GM19463 (cell line): Measurements from ENCODE around the gene FNBP1.
A peak's percentile ranks its signal among the peaks of the same experiment; 100 is the strongest.
"Not testable (repeated sequence)": the region's sequence is repeated elsewhere in the genome, so short reads cannot be mapped to it uniquely, and the experiment has no call there.

Experiments used
- ATAC-seq: cut with Tn5 transposase; IDR thresholded peaks from one replicate; pipeline ENCODE4 v1.9.1; 2021; ENCODE audit warnings: mild to moderate bottlenecking, moderate library complexity; ENCODE audit not compliant: unreplicated experiment

FNBP1 gene

DNA sequence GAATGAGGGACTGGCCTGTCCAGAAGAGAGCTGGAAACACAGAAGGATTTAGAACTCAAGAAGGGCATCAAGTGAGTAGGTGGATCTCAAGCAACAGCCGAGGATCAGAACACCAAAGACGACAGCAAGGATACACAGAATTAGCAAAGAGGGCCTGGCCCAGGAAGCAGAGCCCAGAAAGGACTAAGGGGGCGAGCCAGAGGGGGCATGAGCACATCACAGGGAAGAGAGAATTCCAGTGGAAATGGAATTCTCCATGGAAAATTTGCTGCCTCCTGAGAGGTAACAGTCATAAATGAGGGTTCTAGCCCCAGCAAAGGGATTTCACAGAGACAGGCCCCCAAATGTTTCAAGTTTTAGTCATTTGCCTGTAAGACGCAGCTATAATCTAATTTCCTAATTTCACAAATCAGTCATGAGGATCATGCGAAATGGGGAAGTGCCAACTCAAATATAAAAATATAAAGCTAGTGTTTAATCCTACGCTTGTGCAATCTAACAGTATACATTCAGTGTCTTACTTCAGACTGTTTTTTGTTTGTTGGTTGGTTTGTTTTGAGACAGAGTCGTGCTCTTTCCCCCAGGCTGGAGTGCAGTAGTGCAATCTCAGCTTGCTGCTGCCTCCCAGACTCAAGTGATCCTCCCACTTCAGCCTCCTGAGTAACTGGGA, 46.7 kb downstream of the FNBP1 start:
- no peak for ATAC-seq

DNA sequence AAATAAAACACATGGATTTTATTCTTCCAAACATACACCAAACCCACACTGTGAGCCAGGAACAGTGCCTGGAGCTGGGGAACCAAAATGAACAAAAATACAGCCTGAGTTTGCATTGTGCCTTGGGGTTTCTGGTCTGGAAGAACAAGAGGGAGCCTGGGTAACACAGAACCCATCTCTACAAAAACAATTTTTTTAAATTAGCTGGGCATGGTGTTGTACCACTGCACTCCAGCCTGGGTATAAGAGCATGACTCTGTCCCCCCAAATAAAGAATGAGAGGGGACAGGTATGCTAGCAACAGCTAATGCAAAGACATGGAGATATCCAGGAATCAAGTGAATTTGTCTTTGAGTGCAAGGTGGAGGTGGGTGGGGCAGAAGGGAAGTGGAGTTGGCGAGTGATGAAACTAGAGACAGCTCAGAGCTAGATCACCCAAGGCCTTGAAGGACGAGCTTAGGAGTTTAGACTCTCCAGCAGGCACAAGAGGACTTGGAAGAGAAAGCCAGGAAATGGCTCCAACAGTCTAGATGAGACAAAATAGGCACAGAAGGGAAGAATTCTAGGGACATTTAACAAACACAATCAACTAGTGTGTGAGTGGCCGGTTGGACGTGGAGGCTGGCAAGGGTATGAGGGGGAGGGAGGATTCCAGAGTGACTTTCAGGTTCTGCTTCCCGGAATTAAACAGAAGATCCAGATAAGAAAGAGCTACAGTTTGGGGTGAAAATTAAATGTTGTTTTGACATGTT, 47.4 kb downstream of the FNBP1 start:
- ATAC-seq: no peak

DNA sequence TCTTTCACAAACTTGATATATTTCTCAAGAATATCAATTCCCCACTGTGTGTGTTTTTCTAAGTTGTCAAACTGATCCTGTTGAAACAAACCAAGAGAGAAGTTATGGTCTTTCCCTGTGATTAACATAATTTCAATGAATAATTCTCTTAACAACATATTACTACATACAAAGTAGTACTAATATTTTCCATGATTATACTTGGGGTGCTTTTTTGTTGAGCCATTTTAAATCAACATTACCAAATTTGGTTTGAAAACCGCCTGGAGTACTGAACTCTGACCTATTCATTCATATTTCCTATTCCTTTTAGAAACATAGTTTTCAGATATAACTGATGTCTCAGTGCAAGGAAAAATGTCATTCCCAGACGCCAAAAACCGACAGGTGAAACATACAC, 48.1 kb downstream of the FNBP1 start:
- ATAC-seq: no peak

DNA sequence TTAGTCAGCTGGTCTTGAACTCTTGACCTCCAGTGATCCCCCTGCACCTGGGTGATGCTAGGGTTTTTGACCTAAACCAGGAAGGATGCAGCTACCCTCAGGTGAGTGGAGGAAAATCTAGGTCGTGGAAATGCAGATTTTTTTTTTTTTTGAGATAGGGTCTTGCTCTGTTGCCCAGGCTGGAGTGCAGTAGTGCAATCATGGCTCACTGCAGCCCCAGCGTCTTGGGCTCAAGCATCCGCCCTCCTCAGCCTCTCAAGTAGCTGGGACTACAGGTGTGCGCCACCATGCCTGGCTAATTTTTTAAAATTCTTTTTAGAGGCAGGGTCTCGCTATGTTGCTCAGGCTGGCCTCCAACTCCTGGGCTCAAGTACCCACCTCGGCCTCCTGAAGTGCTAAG, 51.9 kb downstream of the FNBP1 start:
- ATAC-seq: not testable (repeated sequence)

DNA sequence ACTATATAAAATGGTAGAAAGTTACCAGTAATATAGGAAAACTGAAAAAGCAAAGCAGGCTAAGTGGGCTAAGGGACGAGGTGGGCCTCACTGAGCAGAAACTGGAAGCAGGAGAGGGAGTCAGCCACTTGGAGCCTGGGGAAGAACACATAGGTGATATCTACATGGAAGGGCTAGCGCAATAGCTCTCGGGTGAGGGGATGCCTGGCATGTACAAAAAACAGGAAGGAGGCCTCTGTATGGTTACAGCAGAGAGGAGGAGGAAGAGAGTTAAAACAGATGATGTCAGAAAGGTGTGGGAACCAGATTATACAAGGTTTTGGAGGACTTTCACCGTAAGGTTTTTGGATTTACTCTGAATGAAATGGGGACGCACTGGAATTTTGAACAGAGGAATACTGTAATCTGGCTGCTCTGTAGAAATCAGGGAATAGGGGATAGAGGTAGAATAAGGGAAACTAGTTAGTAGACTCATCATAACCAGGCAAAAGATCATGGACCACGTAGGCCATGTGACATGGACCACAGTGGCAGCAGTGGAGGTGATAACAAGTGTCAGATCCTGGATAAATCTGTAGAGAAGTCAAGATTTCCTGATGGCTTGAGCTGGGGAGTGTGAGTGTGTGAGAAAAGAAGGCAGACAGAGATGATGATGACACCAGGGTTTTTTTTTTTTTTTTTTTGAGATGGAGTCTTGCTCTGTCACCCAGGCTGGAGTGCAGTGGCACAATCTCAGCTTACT, 52.5 kb downstream of the FNBP1 start:
- ATAC-seq: no peak

DNA sequence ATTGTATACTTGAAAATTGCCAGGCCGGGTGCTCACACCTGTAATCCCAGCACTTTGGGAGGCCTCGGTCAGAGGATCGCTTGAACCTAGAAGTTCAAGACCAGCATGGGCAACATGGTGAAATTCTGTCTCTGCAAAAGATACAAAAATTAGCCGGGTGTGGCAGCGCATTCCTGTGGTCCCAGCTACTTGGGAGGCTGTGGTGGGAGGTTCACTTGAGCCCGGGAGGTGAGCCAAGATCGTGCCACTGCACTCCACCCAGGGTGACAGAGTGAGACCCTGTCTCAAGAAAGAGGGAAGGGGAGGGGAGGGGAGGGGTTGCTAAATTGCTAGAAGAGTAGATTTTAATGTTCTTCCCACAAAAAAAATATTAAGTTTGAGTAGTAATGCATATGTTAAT, 53.2 kb downstream of the FNBP1 start:
- ATAC-seq: no peak

DNA sequence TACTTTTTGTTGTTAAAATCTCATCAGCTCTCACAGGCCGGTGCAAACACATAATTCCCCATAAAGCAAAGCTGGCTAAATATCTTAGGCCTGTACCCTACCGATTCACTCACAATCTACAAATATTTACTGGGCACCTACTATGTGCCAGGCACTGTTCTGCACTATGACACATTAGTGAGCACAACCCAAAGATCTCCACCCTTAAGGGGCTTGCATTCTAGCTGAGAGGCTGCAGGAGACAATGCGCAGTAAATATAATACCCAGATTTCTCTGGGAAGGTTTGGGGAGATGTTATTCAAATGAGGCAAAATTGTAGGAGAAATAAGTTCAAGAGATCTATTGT, 53.7 kb downstream of the FNBP1 start:
- ATAC-seq: no peak

DNA sequence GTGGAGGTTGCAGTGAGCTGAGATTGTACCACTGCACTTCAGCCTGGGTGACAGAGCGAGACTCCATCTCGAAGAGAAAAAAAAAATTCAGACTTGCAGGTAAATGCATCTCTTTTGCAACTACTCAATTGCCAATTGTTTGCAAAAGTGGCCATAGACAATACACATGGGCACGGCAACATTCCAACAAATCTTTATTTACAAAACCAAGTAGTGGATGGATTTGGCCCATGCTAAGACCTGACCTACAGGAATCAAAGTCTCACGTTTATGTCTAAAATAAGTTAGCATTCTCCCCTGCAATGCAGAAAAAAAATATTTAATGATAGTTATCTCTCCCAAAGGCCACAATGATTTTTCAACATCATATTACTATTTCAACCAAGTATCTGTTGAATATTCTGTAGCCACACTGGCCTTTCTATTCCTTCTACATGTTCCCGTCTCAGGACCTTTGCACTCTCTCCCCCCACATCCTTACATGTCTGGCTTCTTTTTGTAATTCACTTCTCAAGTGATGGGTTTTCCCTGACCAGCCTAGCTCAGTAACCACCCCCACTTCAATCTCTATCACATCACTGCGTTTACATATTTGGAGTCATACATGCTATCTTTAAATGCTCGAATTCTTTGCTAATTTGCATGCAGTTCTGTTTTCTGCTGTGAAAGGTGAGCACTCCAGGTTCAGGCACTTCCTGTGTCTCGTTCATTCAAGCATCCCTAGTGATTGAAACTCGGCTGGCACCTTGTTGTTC, 54.2 kb downstream of the FNBP1 start:
- peak; percentile 57 for ATAC-seq

DNA sequence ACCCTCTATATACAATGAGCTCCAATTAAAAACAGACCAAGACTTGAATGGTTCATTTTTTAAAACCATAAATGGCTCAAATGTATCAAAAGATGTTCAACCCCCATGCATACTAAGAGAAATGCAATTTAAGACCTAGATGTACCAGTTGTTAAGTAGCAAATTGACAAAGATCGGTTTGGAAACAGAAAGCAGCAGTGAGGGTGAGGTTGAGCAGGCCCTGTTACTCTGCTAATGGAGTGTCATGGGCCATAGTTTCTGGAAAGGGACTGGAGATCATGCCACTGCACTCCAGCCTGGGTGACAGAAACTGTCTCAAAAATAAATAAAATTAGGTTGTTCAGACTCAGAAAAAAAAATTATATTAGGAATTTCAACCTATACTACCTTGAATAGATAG, 55.0 kb downstream of the FNBP1 start:
- no peak for ATAC-seq

DNA sequence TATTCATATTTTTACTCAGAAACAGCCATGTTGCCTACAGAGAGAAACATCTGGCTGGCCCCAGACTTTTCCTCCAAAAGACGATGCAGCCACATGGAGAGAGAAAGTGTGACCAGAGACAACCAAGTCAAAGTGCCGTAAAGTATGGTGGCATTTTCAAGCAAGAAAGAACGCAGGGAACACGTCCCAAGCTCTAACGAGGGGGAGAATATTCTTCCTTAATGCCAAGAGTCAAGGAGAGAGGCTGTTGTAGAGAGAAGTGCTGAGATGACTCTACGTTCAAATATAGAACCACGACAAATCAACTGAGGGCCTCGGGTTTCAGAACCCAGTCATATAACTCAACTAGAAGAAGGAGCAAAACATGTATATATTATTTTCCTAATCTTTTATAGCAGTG, 55.9 kb downstream of the FNBP1 start:
- no peak for ATAC-seq

DNA sequence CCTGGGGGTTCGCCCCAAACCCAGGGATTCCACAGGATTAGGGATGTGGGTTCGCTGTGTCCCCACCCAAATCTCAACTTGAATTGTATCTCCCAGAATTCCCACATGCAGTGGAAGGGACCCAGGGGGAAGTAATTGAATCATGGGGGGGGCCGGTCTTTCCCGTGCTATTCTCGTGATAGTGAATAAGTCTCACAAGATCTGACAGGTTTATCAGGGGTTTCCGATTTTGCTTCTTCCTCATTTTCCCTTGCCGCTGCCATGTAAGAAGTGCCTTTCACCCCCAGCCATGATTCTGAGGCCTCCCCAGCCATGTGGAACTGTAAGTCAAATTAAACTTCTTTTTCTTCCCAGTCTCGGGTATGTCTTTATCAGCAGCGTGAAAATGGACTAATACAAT, 58.4 kb downstream of the FNBP1 start:
- not testable (repeated sequence) for ATAC-seq

DNA sequence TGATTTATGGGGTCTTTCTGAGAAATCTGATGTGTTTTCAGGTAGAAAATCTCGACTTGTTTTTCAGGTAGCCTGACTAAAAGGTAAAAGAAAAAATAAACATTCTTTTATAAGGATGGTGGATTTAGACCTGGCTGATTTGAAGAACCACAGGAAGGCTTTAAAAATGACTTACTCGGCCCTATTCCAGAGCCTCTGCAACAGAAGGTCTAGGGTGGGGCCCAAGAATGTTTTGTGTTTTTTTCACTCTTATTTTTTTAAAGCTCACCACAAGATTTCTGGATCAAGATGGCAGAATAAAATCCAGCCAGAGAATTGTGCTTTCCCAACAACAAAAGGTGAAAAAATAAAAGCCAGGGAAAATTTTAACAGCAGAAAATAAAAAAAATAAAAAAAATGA, 59.1 kb downstream of the FNBP1 start:
- ATAC-seq: no peak

DNA sequence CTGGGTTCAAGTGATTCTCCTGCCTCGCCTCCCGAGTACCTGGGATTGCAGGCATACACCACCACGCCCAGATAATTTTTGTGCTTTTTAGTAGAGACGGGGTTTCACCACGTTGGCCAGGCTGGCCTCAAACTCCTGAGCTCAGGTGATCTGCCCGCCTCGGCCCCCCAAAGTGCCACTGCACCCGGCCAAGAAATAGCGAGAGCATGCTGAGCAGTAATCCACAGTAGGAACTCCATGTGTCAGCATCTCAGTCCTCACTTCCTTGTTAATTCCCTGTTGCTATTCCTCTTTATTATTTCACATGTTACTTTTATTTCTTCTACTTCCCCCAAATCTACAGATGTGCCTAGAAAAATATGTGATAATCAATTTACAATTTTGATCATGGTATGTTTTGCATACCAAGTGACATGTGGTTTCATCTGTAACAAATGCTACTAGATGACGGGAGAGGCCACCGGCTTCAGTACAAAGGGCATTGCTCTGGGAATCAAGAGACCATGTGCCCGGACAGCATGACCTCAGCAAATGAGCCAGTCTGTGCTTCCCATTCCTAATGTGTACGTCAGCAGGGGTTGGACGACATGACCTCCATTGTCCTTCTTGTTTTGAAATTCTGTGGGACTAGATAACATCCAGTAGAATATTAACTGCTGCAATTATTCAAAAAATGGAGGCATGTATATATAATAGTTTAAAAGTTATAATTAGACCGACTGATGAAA, 61.6 kb downstream of the FNBP1 start:
- no peak for ATAC-seq

DNA sequence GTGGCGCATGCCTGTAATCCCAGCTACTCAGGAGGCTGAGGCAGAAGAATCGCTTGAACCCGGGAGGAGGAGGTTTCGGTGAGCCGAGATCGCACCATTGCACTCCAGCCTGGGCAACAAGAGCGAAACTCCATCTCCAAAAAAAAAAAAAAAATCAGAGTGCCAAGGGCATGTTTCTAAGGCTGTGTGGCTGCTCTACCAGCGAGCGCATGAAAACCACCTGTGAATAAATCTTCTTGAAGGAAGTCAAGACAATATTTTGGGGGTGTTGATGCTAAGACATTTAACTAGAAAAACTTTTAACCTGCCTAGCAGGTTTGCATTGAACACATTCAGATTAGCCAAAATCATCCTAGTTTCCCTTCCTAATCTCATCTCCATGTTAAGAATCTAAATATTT, 62.8 kb downstream of the FNBP1 start:
- not testable (repeated sequence) for ATAC-seq

DNA sequence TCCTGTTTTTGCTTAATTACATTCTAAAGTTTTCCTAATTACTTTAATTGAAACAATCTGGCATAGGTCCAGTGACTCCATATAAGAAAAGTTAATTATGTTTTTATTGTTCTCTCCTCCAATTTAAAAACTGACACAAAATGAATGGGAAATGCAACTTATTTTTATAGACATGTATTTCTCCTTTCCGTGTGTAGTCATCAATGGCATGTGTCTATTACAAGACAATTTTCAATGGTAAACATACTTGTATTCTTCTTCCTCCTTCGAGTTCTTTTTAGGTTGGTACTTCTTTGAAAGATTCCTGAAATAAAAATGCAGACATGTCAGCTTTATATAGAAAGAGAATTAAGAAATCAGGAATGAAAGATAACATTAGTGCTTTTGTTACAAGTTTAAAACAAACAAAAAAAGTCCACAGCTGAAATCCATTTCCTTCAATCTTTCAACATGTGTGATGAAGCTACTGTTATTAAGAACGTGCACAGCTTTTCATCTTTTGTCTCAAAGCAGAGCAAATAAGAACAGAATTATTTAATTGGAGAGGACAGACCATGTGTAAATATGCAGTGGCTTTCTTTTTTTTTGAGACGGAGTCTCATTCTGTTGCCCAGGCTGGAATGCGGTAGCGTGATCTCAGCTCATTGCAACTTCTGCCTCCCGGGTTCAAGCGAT, 63.8 kb downstream of the FNBP1 start:
- ATAC-seq: no peak

DNA sequence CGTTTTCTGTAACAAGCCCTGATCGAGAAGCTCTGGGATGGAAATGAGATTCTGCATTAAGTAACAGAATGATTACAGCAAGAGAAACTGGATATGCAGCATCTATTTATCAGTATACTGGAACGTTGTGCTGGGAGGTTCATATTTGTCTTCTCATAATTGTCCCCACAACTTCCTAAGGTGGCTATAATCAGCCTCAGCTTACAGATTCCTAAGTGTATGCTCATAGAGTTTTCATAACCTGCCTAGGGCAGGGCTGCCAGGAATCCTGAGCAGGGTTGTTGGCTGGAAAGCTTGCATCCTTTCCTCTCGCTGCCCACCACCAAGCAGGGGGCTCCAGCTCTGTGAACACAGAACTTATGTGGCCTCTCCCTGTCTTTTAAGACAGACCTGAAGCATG, 70.2 kb downstream of the FNBP1 start:
- ATAC-seq: no peak

DNA sequence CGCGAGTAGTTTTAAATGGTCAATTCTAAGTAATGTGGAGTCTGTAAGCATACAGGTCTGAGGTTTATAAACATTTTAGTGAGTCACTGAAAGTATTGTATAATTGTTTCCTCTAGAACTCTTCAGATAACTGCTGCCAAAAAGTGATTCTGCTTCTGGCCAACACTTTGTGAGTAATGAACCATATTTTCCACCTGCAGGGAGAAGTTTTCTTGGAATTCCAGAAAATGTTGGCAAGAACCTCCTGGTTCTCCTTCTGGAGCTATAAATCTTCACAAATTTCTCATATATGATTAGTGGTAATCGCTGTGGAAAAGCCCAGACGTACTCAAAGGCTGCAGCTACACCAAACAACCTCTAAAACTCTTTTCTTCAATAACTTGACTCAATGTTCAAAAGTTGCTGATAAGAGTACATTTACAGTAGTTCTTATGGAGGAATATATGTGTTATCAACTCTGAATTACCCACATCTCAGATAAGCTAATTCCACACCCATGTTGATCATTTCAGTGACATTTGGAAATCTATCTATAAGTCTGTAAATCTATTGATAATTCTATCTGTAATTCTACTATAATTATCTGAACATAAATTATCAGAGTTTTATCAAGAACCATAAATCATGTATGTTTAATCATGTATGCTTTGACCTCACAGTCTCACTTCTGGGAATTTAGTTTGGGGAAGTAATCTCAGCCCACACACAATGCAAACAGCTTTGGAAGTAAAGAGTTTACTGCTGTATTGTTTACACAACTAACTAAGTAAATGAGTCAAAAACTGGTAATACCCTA, 74.1 kb downstream of the FNBP1 start:
- no peak for ATAC-seq

DNA sequence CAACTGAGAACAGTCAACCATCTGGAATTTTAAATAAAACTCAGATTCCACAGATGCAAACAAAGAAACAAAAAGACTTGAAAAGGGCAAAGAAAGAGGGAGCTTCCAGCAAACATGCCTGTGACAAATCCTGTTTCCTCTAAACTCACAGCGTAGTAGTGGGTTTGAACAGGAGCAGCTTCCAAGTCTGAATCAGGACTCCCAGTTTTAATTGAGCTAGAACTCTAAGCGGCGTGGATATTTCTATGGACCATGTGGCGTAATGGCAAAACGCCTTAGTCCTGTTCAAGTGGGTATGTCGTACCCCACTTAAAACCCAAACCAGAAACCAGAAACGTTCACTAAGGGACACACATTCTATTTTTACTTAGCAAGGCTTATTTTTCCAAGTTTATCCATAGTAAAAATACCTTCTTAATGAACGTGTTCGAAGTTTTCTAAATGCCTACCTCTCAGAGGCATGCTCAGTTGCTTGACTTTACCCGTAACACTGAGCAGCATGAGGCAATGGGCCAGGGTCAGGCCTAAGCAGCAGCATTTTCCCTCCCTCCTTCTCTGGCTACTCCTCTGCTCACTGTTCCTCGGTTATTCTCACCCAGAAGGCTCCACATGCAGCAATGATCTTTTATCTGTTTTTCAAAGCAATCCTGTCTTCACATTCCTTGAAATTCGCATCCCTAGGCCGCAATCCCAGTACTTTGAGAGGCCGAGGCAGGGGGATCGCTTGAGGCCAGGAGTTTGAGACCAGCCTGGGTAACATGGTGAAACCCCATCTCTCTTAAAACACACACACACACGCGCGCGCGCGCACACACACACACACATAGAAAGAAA, 77.9 kb downstream of the FNBP1 start:
- ATAC-seq: no peak
